H1 (cell line): ENCODE measurements around the gene SLC35G2. TPM values are rescaled to one million over a fixed set of nuclear protein-coding genes. Genes with fewer than 3 reads are reported as not detected.

ENCODE experiments used
- CTCF ChIA-PET: fragments of 300-600 bp; sonication (Branson Sonifier 250); formaldehyde crosslinking; loops from one replicate; lab custom pipeline; 2021; ENCODE audit not compliant: partially characterized antibody; lab: Charles Lee
- POLR2A ChIA-PET: fragments of 300-600 bp; sonication (Branson Sonifier 250); formaldehyde crosslinking; loops from one replicate; lab custom pipeline; 2021; ENCODE audit warnings: inconsistent platforms; ENCODE audit not compliant: partially characterized antibody; lab: Charles Lee
- DNase-seq, 2 experiments: peaks; one replicate each; pipeline versions ENCODE4 v3.0.0 to v3.0.0-alpha.2; 2010 to 2022; ENCODE audit warnings: low spot score in 2 of 2, low read depth in 1 of 2, mixed read lengths in 1 of 2
- FAIRE-seq: peaks from 2 replicates; lab custom pipeline; 2011; peaks lifted over from hg19 to GRCh38; lab: Jason Lieb, UNC
- H2AFZ ChIP-seq: 2 replicates; pipeline ENCODE4 v1.8.1; 2012; ENCODE audit warnings: low read length, inconsistent platforms
- H2AK5ac ChIP-seq: 2 replicates; pipeline ENCODE4 v1.6.1; 2013; ENCODE audit warnings: low read depth, low read length
- H2BK120ac ChIP-seq: replicated peaks from 2 replicates; pipeline ENCODE3; 2013; ENCODE audit warnings: low read depth, low read length, inconsistent platforms
- H2BK12ac ChIP-seq: 2 replicates; pipeline ENCODE4 v1.6.1; 2013; ENCODE audit warnings: low read depth, low read length
- H2BK15ac ChIP-seq: 2 replicates; pipeline ENCODE4 v1.6.1; 2013; ENCODE audit warnings: low read length
- H2BK20ac ChIP-seq: 2 replicates; pipeline ENCODE4 v1.6.1; 2013; ENCODE audit warnings: low read length
- H2BK5ac ChIP-seq: 2 replicates; pipeline ENCODE4 v1.6.1; 2013; ENCODE audit warnings: low read depth, low read length
- H3K14ac ChIP-seq: 2 replicates; pipeline ENCODE4 v1.6.1; 2013; ENCODE audit warnings: inconsistent platforms; ENCODE audit not compliant: insufficient read length
- H3K18ac ChIP-seq: 2 replicates; pipeline ENCODE4 v1.6.1; 2013; ENCODE audit warnings: low read length; ENCODE audit errors: extremely low read depth
- H3K23ac ChIP-seq: 2 replicates; pipeline ENCODE4 v1.6.1; 2013; ENCODE audit warnings: inconsistent platforms; ENCODE audit not compliant: insufficient read length
- H3K23me2 ChIP-seq: 2 replicates; pipeline ENCODE4 v1.6.1; 2013; ENCODE audit warnings: low read depth, low read length
- H3K27ac ChIP-seq: 2 replicates; pipeline ENCODE4 v1.6.1; 2011; ENCODE audit warnings: low read depth, low read length, inconsistent platforms
- H3K27me3 ChIP-seq, 4 experiments: replicated peaks in 1 of 4; 1 replicate in 1 of 4; 2 replicates in 3 of 4; pipeline versions ENCODE4 v1.6.1 to v1.8.1; 2011 to 2013; ENCODE audit warnings: low read length in 3 of 4, mild to moderate bottlenecking in 3 of 4, inconsistent platforms in 2 of 4, mixed read lengths in 2 of 4, moderate library complexity in 1 of 4; ENCODE audit not compliant: control insufficient read depth in 3 of 4, insufficient read depth in 3 of 4; ENCODE audit errors: extremely low read depth in 1 of 4
- H3K36me3 ChIP-seq, 4 experiments: 2 replicates each; pipeline versions ENCODE4 v1.6.1 to v1.8.1; 2011 to 2013; ENCODE audit warnings: mild to moderate bottlenecking in 4 of 4, low read length in 3 of 4, moderate library complexity in 2 of 4, control low read depth in 1 of 4, inconsistent platforms in 1 of 4; ENCODE audit not compliant: insufficient read depth in 4 of 4, control insufficient read depth in 2 of 4
- H3K4ac ChIP-seq: replicated peaks from 2 replicates; pipeline ENCODE3; 2013; ENCODE audit warnings: low read length, low read depth, mixed read lengths, inconsistent platforms; ENCODE audit not compliant: insufficient read length
- H3K4me1 ChIP-seq, 4 experiments: replicated peaks in 1 of 4; 1 replicate in 1 of 4; 2 replicates in 3 of 4; pipeline versions ENCODE4 v1.6.1 to v1.8.1; 2011 to 2013; ENCODE audit warnings: low read length in 3 of 4, inconsistent platforms in 2 of 4, mixed read lengths in 1 of 4; ENCODE audit not compliant: insufficient read depth in 4 of 4, control insufficient read depth in 3 of 4
- H3K4me2 ChIP-seq, 2 experiments: 2 replicates each; pipeline versions ENCODE4 v1.6.1 to v1.8.1; 2011 to 2013; ENCODE audit warnings: low read depth in 2 of 2, low read length in 2 of 2, control low read depth in 1 of 2, inconsistent platforms in 1 of 2, mild to moderate bottlenecking in 1 of 2; ENCODE audit not compliant: insufficient read depth in 1 of 2
- H3K4me3 ChIP-seq, 4 experiments: fragments of 200-600, 300-600 bp in 1 of 4; sonication (generic), shearing (Covaris generic), sonication (Bioruptor Twin) in 1 of 4; 2 replicates each; pipeline versions ENCODE4 v1.5.1 to v1.8.1; 2011 to 2016; ENCODE audit warnings: low read length in 4 of 4, low read depth in 3 of 4, control low read depth in 2 of 4, inconsistent platforms in 2 of 4, mild to moderate bottlenecking in 2 of 4, mixed read lengths in 1 of 4, moderate library complexity in 1 of 4; ENCODE audit not compliant: insufficient read depth in 2 of 4; ENCODE audit errors: extremely low read depth in 1 of 4
- H3K56ac ChIP-seq: replicated peaks from 2 replicates; pipeline ENCODE3; 2013; ENCODE audit warnings: low read depth, mild to moderate bottlenecking, mixed read lengths, low read length, inconsistent platforms; ENCODE audit not compliant: insufficient read length
- H3K79me1 ChIP-seq: 2 replicates; pipeline ENCODE4 v1.6.1; 2013; ENCODE audit warnings: low read depth, low read length, control low read depth
- H3K79me2 ChIP-seq, 2 experiments: 2 replicates each; pipeline versions ENCODE4 v1.6.1 to v1.8.1; 2012 to 2013; ENCODE audit warnings: low read length in 2 of 2, mild to moderate bottlenecking in 2 of 2, inconsistent platforms in 1 of 2; ENCODE audit not compliant: insufficient read depth in 2 of 2, control insufficient read depth in 1 of 2
- H3K9ac ChIP-seq, 4 experiments: replicated peaks in 1 of 4; 1 replicate in 1 of 4; 2 replicates in 3 of 4; pipeline versions ENCODE4 v1.6.1 to v1.8.1; 2011 to 2013; ENCODE audit warnings: low read depth in 3 of 4, low read length in 3 of 4, control low read depth in 2 of 4, mild to moderate bottlenecking in 2 of 4, moderate library complexity in 2 of 4, inconsistent platforms in 1 of 4; ENCODE audit errors: extremely low read depth in 1 of 4
- H3K9me3 ChIP-seq, 2 experiments: 2 replicates each; pipeline versions ENCODE4 v1.6.1 to v1.8.1; 2012 to 2013; ENCODE audit warnings: mild to moderate bottlenecking in 2 of 2, moderate library complexity in 2 of 2, control low read depth in 1 of 2, inconsistent platforms in 1 of 2, low read depth in 1 of 2, low read length in 1 of 2, mixed read lengths in 1 of 2; ENCODE audit not compliant: insufficient read depth in 2 of 2
- H4K20me1 ChIP-seq, 2 experiments: replicated peaks in 1 of 2; 2 replicates each; pipeline versions ENCODE3 to v1.8.1; 2011 to 2013; ENCODE audit warnings: inconsistent platforms in 2 of 2, low read length in 2 of 2, mild to moderate bottlenecking in 1 of 2; ENCODE audit not compliant: insufficient read depth in 2 of 2, control insufficient read depth in 1 of 2
- H4K5ac ChIP-seq: 2 replicates; pipeline ENCODE4 v1.6.1; 2013; ENCODE audit warnings: low read length, low read depth, mixed read lengths, inconsistent platforms; ENCODE audit not compliant: insufficient read length
- H4K8ac ChIP-seq: 2 replicates; pipeline ENCODE4 v1.8.0; 2013; ENCODE audit warnings: mild to moderate bottlenecking, moderate library complexity, low read length, inconsistent platforms; ENCODE audit not compliant: insufficient read depth; ENCODE audit errors: extremely low read depth
- H4K91ac ChIP-seq: replicated peaks from 2 replicates; pipeline ENCODE3; 2013; ENCODE audit warnings: low read length, mixed read lengths, inconsistent platforms; ENCODE audit not compliant: insufficient read length
- CBX8 ChIP-seq: fragments of 300-800, 300-1000 bp; sonication (generic); IDR thresholded peaks from 2 replicates; pipeline ENCODE4 v1.7.1; 2016; ENCODE audit warnings: low read depth, low read length, borderline replicate concordance
- RBBP5 ChIP-seq: IDR thresholded peaks from 2 replicates; pipeline ENCODE4 v1.7.1; 2012; ENCODE audit warnings: low read depth, mild to moderate bottlenecking, inconsistent platforms, low read length, moderate library complexity, borderline replicate concordance
- RFX5 ChIP-seq: IDR thresholded peaks from 2 replicates; pipeline ENCODE4 v1.6.1; 2011; ENCODE audit warnings: low read depth, low read length, improper control_type of control experiment, borderline replicate concordance
- ZNF274 ChIP-seq: IDR thresholded peaks from 2 replicates; pipeline ENCODE4 v1.7.0; 2012; ENCODE audit warnings: low read length, borderline replicate concordance; ENCODE audit errors: extremely low read depth
- polyA plus RNA-seq, 7 experiments: library from polyadenylated mRNA; depleted of rRNA in 3 of 7; stranded (reverse) in 5 of 7; unstranded in 2 of 7; fragments of >200 nt in 5 of 7; fragments of 200-250 nt in 2 of 7; gene quantifications; 1 replicate in 5 of 7; 2 replicates in 1 of 7; 4 replicates in 1 of 7; pipeline versions ENCODE4 v1.2.1 to v1.2.3, GENCODE V29; 2011 to 2013; ENCODE audit warnings: missing spikeins in 2 of 7, mixed read lengths in 2 of 7
- total RNA-seq: library from RNA; stranded (reverse); fragmentation: NEBNext Ultra II Directional; extraction: Animal tissue kit (Norgen Biotek cat#: 25700); gene quantifications from 2 replicates; pipeline ENCODE4 v1.2.1, GENCODE V29; 2021

SLC35G2 gene
- total and polyA plus RNA-seq, 2 of the 8 experiments (the other 6 are each of a cell fraction or from before 2014, with no cell fraction given), result 5.2 to 6.4 TPM

DNA sequence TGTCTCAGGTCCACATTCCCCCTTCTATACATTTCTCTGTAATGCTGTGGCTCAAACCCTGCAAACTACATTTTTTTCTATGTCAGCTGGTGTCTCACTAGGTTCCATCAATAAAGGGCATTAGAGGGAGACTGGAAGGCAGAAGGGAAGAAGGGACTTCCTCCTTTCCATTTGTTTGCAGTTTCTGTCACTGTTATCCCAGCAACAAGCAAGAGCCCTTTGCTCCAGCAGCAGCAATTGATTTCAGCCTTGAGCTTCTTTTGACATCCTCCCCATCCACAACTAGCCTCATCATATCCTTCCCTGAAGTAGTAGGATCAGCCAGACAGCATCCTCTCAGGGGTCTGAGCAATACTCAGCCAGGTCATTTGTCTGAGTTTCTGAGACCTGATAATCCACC, 37.7 kb downstream of the SLC35G2 start:
- no peak overlapping the region for H3K4me3 ChIP-seq
- TF ChIP-seq ZNF274 (no peak), RFX5 (no peak), CBX8 (no peak), RBBP5 (no peak)
- DNase-seq (no peak), FAIRE-seq (no peak)
- H3K27ac ChIP-seq, result no peak overlapping the region
- H2BK5ac ChIP-seq, result no peak overlapping the region
- H4K5ac ChIP-seq, result no peak overlapping the region
- no peak overlapping the region for H3K4me2 ChIP-seq
- no peak overlapping the region for H3K14ac ChIP-seq
- CTCF ChIA-PET, result interaction anchor here (0.5 to 0.6 kb wide), 2 partner anchors 98 to 540 kb away, joined by 3 to 5 read pairs; no protein-coding TSS in a partner anchor
- H4K91ac ChIP-seq, result no peak overlapping the region
- no peak overlapping the region for H2BK15ac ChIP-seq
- H3K79me2 ChIP-seq, result peaks cover 0 to 68% of the 10 kb centered on the region in 2 experiments; a peak in 2 of 4 replicates
- POLR2A ChIA-PET, result interaction anchor here (1.0 kb wide), 1 partner anchor 104 kb away, joined by 3 read pairs; the partner anchor contains the start of gene STAG1
- no peak overlapping the region for H4K8ac ChIP-seq
- no peak overlapping the region for H2BK20ac ChIP-seq
- no peak overlapping the region for H3K18ac ChIP-seq
- no peaks in the 10 kb centered on the region for H3K9me3 ChIP-seq
- H3K27me3 ChIP-seq, result no peaks in the 10 kb centered on the region
- H3K36me3 ChIP-seq, result peaks cover 0 to 11% (median 2%) of the 10 kb centered on the region in 4 experiments; a peak in 5 of 8 replicates
- no peak overlapping the region for H2AK5ac ChIP-seq
- no peak overlapping the region for H3K4ac ChIP-seq
- H3K4me1 ChIP-seq, result peaks cover 0 to 9% (median 1%) of the 10 kb centered on the region in 4 experiments; a peak in 3 of 7 replicates
- H2BK12ac ChIP-seq, result no peak overlapping the region
- H3K23me2 ChIP-seq, result peaks cover 7% of the 10 kb centered on the region
- no peak overlapping the region for H3K56ac ChIP-seq
- H3K9ac ChIP-seq, result no peak overlapping the region; a peak in 1 of 7 replicates
- H3K23ac ChIP-seq, result no peak overlapping the region
- H4K20me1 ChIP-seq, result peaks cover 1 to 6% of the 10 kb centered on the region in 2 experiments
- H3K79me1 ChIP-seq, result peaks cover 7% of the 10 kb centered on the region; the same call in 1 of the 2 replicates
- H2BK120ac ChIP-seq, result no peak overlapping the region
- H2AFZ ChIP-seq, result no peak overlapping the region
